Progenitor cell of endocrine pancreas (in vitro differentiated cells): Measurements from ENCODE around the gene PAPPA. TPM values are rescaled to one million over a fixed set of nuclear protein-coding genes. Genes with fewer than 3 reads are reported as not detected.

Experiments
- DNase-seq: peaks from one replicate; pipeline ENCODE4 v3.0.0; 2021; ENCODE audit warnings: low spot score; ENCODE audit not compliant: unreplicated experiment
- H3K27ac Mint-ChIP-seq: 2 replicates; pipeline ENCODE4 v1.8.0; 2021; ENCODE audit warnings: mild to moderate bottlenecking, moderate library complexity, mixed read lengths
- H3K27me3 Mint-ChIP-seq: 2 replicates; pipeline ENCODE4 v1.8.0; 2021; ENCODE audit warnings: mixed read lengths
- H3K36me3 Mint-ChIP-seq: 2 replicates; pipeline ENCODE4 v1.8.0; 2022; ENCODE audit warnings: mixed read lengths; ENCODE audit not compliant: insufficient read depth
- H3K4me1 Mint-ChIP-seq: 2 replicates; pipeline ENCODE4 v1.8.0; 2021; ENCODE audit warnings: low read depth, mixed read lengths
- H3K4me3 Mint-ChIP-seq: 2 replicates; pipeline ENCODE4 v1.8.0; 2021; ENCODE audit warnings: low read depth, mild to moderate bottlenecking, moderate library complexity, mixed read lengths
- H3K9me3 Mint-ChIP-seq: 2 replicates; pipeline ENCODE4 v1.8.0; 2021; ENCODE audit warnings: low read depth, mixed read lengths
- total RNA-seq: library from RNA; stranded (reverse); gene quantifications from 2 replicates; pipeline ENCODE4 v1.2.1, GENCODE V29; 2021
- TF ChIP-seq, protein P1 (sequence below): fragments of 200-600 bp; sonication (generic); IDR thresholded peaks from one replicate; pipeline ENCODE4 v1.5.0; 2021; ENCODE audit warnings: antibody characterized with exemption, mild to moderate bottlenecking; ENCODE audit not compliant: unreplicated experiment

Gene PAPPA
- total RNA-seq, 1 donor from 2014 or later: 0.36 TPM

DNA sequence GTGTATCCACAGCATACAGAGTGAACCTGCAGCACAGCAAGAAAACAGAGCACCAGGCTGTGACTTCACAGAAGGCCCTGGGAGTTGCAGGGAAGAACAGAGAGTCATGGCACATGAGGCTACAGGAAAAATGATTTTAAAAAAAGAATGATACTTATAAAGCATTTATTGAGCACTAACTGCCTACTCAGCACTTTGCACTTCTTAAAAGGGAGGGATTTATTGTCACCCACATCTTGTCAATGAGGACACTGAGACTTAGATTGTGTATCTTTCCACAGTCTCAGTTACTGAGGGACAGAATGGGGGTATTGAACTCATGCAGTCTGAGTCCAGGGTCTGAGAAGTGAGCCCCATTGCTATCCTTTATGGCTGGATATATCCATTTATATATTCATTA, 288.9 kb downstream of the PAPPA start:
- Mint-ChIP-seq H3K4me1 (no peaks in the 10 kb centered on the region), H3K27me3 (no peaks in the 10 kb centered on the region), H3K9me3 (no peaks in the 10 kb centered on the region), H3K36me3 (peaks cover 7% of the 10 kb centered on the region), H3K4me3 (no peak overlapping the region), H3K27ac (no peak overlapping the region)
- TF ChIP-seq, protein P1, sequence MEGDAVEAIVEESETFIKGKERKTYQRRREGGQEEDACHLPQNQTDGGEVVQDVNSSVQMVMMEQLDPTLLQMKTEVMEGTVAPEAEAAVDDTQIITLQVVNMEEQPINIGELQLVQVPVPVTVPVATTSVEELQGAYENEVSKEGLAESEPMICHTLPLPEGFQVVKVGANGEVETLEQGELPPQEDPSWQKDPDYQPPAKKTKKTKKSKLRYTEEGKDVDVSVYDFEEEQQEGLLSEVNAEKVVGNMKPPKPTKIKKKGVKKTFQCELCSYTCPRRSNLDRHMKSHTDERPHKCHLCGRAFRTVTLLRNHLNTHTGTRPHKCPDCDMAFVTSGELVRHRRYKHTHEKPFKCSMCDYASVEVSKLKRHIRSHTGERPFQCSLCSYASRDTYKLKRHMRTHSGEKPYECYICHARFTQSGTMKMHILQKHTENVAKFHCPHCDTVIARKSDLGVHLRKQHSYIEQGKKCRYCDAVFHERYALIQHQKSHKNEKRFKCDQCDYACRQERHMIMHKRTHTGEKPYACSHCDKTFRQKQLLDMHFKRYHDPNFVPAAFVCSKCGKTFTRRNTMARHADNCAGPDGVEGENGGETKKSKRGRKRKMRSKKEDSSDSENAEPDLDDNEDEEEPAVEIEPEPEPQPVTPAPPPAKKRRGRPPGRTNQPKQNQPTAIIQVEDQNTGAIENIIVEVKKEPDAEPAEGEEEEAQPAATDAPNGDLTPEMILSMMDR: no peak
- no peak for DNase-seq

DNA sequence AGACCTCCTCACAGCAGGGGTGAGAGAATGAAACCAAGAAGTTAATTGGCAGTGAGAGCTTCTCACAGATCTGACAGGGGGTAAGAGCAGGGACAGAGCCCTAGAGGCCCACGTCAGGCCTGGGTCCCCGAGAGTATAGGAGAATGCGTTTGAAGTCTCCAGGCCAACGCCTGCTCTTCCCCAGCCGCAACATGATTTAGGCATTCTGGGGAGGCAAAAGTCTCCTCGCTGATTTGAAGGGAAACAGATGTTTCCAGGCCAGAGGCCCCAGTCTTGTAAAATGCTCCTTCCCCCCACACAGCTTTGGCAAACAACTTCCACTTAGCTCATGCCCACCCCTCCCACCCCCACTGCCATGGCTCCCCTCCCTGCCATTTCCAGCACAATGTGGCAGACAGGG, 294.3 kb downstream of the PAPPA start:
- Mint-ChIP-seq H3K36me3 (no peaks in the 10 kb centered on the region), H3K4me3 (no peak overlapping the region), H3K9me3 (no peaks in the 10 kb centered on the region), H3K27me3 (no peaks in the 10 kb centered on the region), H3K4me1 (peaks cover 2% of the 10 kb centered on the region), H3K27ac (no peak overlapping the region)
- TF ChIP-seq, protein P1: no peak
- DNase-seq: no peak

DNA sequence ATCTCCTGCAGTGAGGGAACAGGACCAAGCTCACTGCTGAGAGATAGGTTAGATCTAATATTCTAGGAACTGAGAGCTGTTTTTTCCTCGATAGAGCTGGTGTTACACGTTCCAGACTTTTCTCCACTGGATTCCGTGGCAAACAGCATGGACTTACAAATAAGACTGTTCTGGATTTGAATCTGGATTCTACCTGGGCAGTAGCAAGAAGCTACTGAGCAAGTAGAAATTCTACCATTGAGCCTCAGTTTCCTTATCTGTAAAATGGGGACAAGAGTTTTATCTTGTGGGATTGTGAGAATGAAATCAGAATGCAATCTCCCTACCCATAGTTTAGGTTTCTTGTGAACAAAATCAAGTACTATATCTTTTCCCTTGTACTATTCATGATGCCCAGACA, 294.8 kb downstream of the PAPPA start:
- Mint-ChIP-seq H3K4me1 (peaks cover 2% of the 10 kb centered on the region), H3K27ac (no peak overlapping the region), H3K4me3 (no peak overlapping the region), H3K9me3 (no peaks in the 10 kb centered on the region), H3K36me3 (no peaks in the 10 kb centered on the region), H3K27me3 (no peaks in the 10 kb centered on the region)
- TF ChIP-seq, protein P1: no peak
- no peak for DNase-seq

DNA sequence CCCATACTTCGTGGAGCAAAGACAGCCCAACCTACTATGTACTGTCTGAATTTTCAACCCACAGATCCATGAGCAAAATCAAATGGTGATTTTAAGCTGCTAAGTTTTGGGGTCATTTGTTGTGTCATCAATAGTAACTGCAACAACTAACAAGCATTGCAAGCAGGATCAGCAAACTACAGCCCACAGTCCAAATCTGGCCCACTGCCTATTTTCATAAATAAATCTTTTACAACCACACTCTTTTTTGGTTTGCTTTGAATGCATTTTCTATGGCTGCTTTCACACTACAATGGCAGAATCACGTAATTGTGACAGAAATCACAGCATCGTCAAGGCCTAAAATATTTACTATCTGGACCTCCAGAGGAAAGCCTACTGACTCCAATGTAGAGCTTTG, 296.4 kb downstream of the PAPPA start:
- Mint-ChIP-seq H3K4me3 (no peak overlapping the region), H3K4me1 (peaks cover 2% of the 10 kb centered on the region), H3K9me3 (no peaks in the 10 kb centered on the region), H3K27ac (no peak overlapping the region), H3K27me3 (no peaks in the 10 kb centered on the region), H3K36me3 (no peaks in the 10 kb centered on the region)
- DNase-seq: no peak
- TF ChIP-seq, protein P1: no peak

DNA sequence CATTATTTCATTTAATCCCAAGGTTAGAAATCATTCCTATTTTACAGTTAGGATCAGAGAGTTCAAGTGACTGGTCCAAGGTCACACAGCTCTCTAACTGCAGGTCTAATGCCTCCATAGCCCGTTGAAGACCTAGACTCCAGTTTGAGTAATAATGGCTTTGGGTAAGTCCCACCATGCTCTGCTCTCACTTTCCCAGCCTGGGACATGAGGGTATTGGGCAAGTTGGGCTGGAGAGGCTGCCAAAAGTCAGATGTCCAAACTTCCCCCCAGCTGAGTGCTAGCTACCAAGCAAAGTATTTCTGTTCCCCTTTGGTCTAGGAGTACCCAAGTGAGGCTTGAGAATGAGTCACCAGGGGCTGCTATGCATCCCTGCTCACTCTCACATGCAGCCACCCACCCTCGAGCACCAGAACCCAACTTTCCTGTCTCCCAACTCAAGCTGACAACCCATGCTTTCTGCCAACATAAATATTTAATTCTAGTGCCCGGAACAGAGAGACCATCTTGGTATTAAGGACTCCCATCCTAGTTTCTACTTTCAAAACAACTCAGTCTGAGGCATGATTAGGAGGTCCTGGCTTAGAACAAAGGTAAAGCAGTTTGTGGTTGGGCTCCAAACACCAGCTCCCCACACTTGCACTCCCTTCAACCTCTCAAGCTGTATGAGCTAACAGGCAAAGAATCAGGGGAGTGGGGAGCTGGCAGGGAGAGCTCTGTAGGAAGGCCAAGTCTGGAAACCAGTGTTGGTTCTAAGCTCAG, 297.0 kb downstream of the PAPPA start:
- no peaks in the 10 kb centered on the region for H3K9me3 Mint-ChIP-seq
- peaks cover 2% of the 10 kb centered on the region for H3K4me1 Mint-ChIP-seq
- no peak overlapping the region for H3K27ac Mint-ChIP-seq
- H3K27me3 Mint-ChIP-seq: no peaks in the 10 kb centered on the region
- no peaks in the 10 kb centered on the region for H3K36me3 Mint-ChIP-seq
- no peak for DNase-seq
- TF ChIP-seq, protein P1: no peak
- H3K4me3 Mint-ChIP-seq: no peak overlapping the region
